Neural progenitor cell (in vitro differentiated cells): ENCODE data around the gene ANKRD11.

Source experiments
- CTCF ChIP-seq: fragments of 200-600 bp; sonication (generic); IDR thresholded peaks from 2 replicates; pipeline ENCODE4 v1.5.1; 2017; ENCODE audit warnings: antibody characterized with exemption, mild to moderate bottlenecking
- EZH2 ChIP-seq: fragments of 200-600 bp; sonication (generic); IDR thresholded peaks from 2 replicates; pipeline ENCODE4 v1.6.1; 2017; ENCODE audit warnings: antibody characterized with exemption, mild to moderate bottlenecking, moderate library complexity

DNA sequence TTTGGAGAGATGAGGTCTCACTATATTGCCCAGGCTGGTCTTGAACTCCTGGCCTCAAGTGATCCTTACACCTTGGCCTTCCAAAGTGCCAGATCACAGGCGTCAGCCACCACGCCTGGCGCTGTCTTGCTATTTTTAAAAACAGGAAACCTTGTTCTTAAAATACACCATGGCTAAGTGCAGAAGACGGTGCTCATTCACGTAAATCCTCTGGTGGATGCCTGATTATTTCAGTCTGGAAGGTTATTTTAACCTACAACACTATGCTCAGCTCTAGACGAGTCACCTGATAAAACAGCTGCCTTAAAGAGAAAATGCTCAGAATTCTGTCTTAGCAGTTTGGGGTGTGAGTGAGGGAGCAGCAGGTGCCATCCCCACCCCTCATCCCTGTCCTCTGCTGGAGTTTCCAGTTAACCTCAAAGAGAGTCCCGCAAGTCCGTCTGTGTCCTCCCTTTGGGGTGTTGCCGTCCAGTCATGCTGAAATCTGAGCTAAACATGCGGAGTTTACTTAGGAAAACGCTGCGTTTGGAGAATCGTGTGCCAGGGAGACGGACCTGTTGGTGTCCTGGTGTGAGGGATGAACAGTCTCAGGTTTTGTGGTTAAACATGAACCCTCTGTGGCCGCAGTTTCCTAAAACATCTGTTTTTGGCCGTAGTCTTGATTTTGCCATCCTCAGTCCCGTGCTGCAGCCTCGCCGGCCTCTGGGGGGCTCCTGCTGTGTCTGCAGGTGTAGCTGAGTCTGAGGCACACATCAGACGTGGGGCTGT, 35.0 kb upstream of the ANKRD11 start:
- no peak for TF ChIP-seq CTCF
- no peak for TF ChIP-seq EZH2
